HG03575 (cell line): ENCODE results near the gene HOTAIR.

ENCODE experiments used
- ATAC-seq: cut with Tn5 transposase; IDR thresholded peaks from one replicate; pipeline ENCODE4 v1.9.1; 2021; ENCODE audit not compliant: unreplicated experiment, insufficient number of reproducible peaks, low FRiP score; ENCODE audit errors: extremely low read depth

HOTAIR gene

GRCh38 chr12:53990311-53991076 lies 15.7 kb upstream of the HOTAIR start:
- ATAC-seq: no peak

GRCh38 chr12:53989227-53990113 lies 14.7 kb upstream of the HOTAIR start:
- ATAC-seq: no peak

GRCh38 chr12:53988541-53989226 lies 13.9 kb upstream of the HOTAIR start:
- ATAC-seq: no peak

- ATAC-seq: no peak
Measured at GRCh38 chr12:53987787-53988230, 13.1 kb upstream of the HOTAIR start.

- ATAC-seq: no peak
Measured at GRCh38 chr12:53986686-53987483, 12.1 kb upstream of the HOTAIR start.

- no peak for ATAC-seq
Measured at GRCh38 chr12:53985994-53986685, 11.4 kb upstream of the HOTAIR start.

GRCh38 chr12:53985692-53985993 lies 10.9 kb upstream of the HOTAIR start:
- ATAC-seq: no peak

GRCh38 chr12:53984901-53985691 lies 10.3 kb upstream of the HOTAIR start, which contains the start of gene HOXC10:
HOXC10 (plus strand) TSS chr12:53985146; CDS start chr12:53985260, 114 bp downstream.
- ATAC-seq: no peak

GRCh38 chr12:53983950-53984572 lies 9.3 kb upstream of the HOTAIR start:
- ATAC-seq: no peak

- ATAC-seq: no peak
Measured at GRCh38 chr12:53983568-53983949, 8.8 kb upstream of the HOTAIR start.

- no peak for ATAC-seq
Measured at GRCh38 chr12:53982648-53983567, 8.2 kb upstream of the HOTAIR start.

GRCh38 chr12:53981634-53982565 lies 7.1 kb upstream of the HOTAIR start:
- no peak for ATAC-seq

GRCh38 chr12:53980802-53981496 lies 6.2 kb upstream of the HOTAIR start:
- ATAC-seq: no peak

- no peak for ATAC-seq
Measured at GRCh38 chr12:53980104-53980801, 5.5 kb upstream of the HOTAIR start.
